Stomach (tissue), 4 donors: ENCODE results near the gene SECTM1.

Experiments used
- CTCF ChIP-seq, 7 experiments: fragments of 450-650 bp in 4 of 7; fragments of 200-600 bp in 3 of 7; sonication (generic) in 3 of 7; IDR thresholded peaks; one replicate each; pipeline ENCODE4 v1.5.1; 2016 to 2019; ENCODE audit warnings: antibody characterized with exemption in 7 of 7, control low read depth in 2 of 7, mild to moderate bottlenecking in 1 of 7
- EP300 ChIP-seq: sonication (generic); formaldehyde crosslinking; IDR thresholded peaks from one replicate; pipeline ENCODE4 v1.6.1; 2017; ENCODE audit warnings: antibody characterized with exemption
- POLR2A ChIP-seq, 4 donors: fragments of 450-650 bp; IDR thresholded peaks; one replicate each; pipeline ENCODE4 v1.6.1; 2016; ENCODE audit warnings: antibody characterized with exemption in 4 of 4, control low read depth in 2 of 4, mild to moderate bottlenecking in 1 of 4, moderate library complexity in 1 of 4
- POLR2AphosphoS5 ChIP-seq, 3 donors: sonication (generic); formaldehyde crosslinking; IDR thresholded peaks; one replicate each; pipeline ENCODE4 v1.6.1; 2016; ENCODE audit warnings: antibody characterized with exemption in 3 of 3

GRCh38 chr17:82316651-82317393, 16.7 kb downstream of the SECTM1 start:
- no peak for TF ChIP-seq POLR2A (IDR thresholded peaks at IDR 0.05)
- TF ChIP-seq EP300 = no peak
- no peak for TF ChIP-seq CTCF (IDR thresholded peaks at IDR 0.05)
- TF ChIP-seq POLR2AphosphoS5 (IDR thresholded peaks at IDR 0.05) = no peak
